Suppressor macrophage (primary cell): ENCODE results near the gene TCP11.

Source experiments
- DNase-seq, 4 experiments: peaks; one replicate each; pipeline ENCODE4 v3.0.0-alpha.2; 2020 to 2022
- total RNA-seq, 17 experiments: gene quantifications; one replicate each; lab custom pipeline; 2026; ENCODE audit warnings: mixed read lengths in 6 of 17, inconsistent platforms in 3 of 17; lab: John Stamatoyannopoulos, UW

Gene TCP11
- total RNA-seq = 0 to 1.7 (median 0.03) reads per million in 17 experiments

DNA sequence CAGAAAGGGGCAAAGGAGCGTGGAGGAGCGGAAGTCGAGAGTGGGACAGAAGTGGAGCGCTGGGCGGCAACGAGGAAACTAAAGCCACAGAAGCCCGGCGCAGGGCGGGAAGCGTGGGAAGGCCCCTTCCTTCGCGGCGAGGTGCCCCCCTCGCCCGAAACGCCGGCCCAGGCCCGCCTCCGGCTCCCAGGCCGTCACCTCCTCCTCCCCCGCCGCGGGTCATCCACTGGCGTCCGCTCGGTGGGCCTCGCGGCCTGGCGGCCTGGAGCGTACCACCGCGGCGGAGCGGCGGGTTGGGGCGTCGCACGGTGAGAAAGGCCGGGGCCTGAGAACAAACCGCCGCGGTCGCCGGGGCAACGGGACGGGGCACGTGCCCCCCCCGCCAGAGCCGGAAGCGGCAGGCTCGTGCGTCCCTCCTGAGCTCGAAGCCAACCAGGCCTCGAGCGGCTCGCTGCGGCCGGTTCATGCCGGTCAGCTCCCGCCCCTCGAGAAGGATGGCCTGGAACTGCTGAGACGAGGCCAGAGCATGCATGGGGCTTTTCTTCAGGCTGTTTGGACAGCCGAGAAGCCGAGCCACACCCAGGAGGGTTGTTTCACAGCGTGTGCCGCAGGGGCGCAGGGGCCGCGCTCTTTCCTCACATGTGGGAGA, at the start of gene TCP11:
Gene TCP11 (minus strand): TSS at position 333 of the 649 bp plus-strand sequence. CDS start 469 bp downstream, outside the sequence.
- peak; percentile 45 to 69 (median 58) for DNase-seq

DNA sequence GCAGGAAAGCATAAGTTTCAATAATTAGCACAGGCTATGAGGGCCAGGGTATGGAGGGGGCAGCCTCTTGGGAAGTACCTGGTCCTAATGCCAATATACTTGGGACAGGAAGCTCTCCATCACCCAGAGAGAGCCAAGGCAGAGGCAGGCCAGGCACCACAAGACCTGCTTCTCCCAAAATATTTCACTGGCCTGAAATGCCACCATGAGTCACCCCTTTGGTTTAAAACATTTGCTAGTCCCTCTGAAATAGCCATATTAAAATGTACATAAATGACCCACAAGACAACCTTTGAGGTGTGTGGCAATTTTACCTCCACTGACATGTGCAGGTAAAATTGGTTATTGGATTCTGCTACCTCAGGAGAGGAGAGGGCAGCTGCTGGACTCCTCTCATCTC, 49.2 kb upstream of the TCP11 start:
- no peak for DNase-seq

DNA sequence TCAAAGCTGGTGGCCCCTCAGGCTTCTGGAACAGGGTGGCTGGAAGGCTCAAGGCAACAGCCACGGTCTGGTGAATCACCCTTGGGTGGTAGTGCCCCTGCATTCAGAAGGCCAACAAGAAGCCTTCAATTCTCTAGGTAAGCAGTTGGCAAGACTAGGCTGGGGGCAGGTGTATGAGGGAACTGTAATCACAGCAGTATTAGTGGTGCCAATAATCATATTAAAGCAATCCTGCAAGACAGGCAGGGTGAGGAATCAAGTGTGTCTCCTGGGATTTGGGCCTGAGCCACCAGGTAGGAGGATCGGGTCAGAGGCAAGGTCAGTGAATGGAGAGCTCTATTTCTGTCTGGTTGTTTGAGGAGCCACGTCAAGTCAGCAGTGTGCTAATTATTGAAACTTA, 47.7 kb upstream of the TCP11 start:
- DNase-seq = no peak

DNA sequence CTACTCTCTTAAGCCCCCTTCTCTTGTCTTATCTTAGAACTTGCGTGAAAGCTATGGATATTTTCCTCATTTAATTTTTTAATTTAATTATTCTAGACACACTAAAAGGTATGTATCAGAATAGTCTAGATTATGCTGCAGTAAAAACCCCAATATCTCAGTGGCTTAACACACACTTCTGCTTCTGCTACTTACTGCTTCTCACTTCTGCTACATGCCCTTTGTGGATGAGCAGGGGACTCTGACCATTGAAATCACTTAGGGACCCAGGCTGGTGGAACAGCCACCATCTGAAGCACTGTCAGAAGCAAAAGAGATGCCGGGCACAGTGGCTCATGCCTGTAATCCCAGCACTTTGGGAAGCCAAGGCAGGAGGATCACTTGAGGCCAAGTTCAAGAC, 45.4 kb upstream of the TCP11 start:
- no peak for DNase-seq

DNA sequence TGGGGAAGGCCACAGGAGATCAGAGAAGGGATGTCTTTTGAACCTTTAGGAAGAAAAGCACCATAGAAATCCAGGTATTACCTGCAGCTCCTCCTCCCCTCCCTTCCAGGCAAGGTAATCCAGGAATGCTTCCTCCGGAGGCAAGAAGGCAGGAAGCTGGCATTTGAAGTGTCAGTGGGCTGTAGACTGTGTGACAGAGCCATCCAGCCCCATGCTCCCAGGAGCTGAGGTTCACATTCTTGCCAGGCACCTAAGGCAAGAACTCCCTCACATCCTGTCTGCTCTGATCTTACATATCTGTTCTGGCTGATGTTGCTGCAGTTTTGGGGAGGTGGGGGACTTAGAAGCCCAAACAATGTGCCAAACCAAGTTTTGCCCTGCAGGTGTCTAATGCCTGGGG, 44.8 kb upstream of the TCP11 start:
- no peak for DNase-seq

DNA sequence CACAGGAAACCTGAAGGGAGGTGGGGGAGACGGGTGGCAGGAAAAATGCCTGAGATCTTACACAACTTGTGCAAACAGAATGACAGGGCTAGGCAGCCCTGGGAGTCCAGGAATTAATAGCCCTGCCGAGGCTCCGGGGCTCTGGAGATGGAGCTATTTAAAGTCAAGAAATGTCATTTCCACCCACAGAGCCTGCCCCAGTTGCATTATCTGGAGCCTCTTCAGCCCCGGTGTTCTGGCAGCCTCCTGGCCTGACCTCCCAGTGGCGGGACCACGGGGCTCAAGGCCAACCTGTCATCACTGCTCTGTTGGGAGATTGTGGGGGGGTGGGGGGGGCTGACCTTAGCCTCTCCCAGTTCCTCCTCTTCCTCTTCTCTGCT, 44.2 kb upstream of the TCP11 start:
- DNase-seq = no peak

DNA sequence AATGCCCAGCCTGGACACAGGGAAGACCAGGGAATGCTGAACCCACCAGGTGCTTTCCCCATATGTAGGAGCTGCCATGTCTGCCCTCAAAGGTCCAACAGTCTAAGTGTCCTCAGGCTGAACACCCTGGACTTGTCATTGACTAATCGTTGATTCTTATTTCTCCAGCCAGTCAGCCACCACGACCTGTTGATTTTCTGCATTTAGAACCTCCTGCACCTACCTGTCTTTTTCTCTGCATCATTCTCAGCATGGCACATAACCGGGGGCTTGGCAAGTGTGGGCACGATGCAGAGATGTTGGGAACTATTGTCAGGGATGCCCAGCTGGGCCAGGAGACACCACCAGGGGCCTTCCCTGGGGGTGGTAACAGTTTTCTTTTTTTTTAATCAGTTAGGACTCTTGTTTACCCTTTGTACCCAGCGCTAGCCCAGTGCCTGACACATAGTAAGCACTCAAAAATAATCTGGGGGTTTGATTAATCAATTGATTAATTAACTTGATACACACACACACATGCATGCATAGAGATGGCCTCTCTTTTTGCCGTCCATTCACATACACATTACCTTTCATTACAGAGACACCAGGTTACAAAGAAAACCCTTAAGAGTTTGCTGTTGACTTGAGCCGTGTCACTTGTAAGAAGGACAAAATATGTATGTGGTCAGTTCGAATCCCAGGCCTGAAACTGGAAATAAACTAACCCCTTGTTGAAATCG, 43.6 kb upstream of the TCP11 start:
- DNase-seq = no peak

DNA sequence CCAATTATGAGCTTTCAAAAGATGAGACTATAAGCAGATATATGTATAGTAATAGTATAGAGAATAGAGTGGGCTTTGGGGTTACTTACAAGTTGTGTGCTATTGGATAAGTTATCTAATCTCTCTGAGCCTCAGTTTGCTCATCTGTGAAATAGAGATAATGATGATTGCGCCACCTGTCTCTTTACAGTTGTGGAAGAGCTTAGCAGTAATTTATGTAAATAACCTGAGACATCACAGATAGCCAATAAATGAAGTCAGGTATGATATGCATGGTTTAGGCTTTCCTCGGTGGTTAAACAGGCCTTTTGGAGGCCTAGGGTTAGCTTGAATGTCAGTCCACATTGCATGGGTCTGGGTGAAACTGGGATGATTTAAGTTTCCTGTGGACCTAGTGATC, 42.8 kb upstream of the TCP11 start:
- DNase-seq = no peak

DNA sequence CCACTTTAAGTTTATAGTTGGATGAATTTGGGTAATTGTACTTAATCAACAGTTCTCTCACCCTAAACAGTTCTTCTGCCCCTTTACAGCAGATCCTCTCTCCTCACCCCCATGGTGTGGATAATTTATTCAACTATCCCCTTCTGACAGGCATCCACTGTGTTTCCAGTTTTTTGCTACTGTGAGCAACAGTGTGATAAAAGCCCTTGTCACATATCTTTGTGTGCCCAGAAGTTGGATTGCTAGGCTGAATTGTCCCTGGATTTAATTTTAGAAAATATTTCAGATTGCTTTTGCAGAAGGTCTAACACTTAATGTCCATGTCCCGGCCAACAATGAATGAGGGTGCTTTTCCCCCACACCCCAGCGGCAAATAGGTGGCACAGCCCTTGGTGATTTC, 42.1 kb upstream of the TCP11 start:
- DNase-seq = no peak

DNA sequence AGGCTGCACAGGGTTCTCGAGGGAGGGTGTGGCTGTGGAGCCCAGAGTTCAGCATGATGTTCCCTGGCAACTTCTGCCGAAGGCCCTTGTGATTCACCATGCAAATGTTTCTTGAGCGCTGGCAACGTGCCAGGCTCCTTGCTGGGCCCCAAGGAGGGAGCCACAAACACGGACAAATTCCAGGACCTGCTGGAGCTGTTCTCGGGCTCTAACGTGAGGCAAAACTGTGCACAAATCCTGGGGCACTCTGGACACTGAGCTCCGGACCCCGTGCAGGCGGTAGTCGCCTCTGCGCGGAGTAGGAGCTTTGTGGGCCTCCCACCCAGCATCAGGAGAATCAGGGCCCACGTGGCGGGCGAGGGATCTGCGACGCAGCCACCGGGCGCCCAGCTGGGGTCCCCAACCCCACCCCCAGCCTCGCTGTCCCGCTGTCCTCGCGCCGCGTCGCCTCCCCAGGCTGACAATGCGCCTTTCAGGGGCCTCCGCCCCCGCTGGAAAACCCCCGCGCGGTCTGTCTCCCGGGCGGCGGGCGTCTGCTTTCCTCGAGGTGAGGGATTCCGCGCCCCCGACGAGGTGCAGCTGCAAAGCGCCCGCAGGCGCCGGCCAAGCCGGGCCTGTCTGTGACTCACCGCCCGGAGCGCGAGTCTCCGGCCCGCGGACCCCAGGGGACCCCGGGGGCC, 40.9 kb upstream of the TCP11 start:
- DNase-seq = no peak

DNA sequence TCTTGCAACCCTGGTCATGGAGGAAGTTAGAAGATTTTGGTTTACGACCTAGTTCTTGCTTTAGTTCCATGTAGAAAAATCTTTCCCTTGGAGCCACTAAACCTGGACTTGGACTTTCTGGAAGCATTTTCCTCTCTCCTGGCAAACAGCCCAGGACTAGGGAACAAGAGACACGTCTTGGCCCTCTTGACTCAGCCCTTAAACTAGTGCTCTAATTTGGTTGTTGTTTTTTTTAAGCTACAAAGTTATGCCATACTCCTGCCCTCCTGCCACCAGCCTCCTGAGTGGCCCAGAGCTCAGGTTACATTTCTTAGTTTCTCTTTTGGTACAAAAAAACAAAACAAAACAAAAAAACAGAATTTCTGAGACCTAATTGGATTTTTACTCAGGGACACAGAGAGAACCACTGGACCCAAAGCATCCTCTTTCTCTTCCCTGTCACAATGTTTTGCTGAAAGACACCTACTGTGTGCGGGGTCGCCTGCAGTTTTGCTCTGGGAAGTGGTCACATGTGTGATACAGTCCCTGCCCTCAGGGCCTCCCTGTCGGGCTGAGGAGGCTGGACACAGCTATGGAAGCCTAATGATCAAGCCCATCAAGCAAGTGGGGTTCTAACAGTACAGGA, 40.3 kb upstream of the TCP11 start:
- no peak for DNase-seq

DNA sequence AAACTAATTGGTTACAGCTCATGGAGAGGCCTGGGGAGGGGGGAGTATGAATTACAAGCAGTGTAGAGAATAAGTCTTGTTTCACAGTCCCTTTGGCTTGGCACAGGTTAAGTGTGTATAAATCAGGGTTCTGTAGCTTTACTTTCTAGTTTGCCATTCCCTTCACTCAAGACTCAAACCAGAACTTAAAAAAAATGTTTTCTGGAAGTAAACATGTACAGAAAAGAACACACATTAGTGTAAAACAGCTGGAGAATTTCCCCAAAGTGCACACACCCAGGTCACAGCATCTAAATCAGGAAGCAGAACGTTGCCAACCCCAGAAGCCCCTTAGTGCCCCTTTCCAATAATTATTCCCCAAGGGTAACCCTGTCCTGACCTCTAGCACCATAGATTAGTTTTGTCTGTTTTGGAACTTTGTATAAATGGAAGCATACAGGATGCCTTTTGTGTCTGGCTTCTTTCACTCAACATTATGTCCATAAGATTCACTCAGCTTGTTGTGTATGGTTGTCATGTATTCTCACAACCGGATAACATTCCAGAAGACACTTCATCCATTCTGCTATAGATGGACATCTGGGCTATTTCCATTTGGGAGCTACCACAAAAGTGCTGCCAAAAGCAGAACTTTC, 38.9 kb upstream of the TCP11 start:
- DNase-seq = no peak

DNA sequence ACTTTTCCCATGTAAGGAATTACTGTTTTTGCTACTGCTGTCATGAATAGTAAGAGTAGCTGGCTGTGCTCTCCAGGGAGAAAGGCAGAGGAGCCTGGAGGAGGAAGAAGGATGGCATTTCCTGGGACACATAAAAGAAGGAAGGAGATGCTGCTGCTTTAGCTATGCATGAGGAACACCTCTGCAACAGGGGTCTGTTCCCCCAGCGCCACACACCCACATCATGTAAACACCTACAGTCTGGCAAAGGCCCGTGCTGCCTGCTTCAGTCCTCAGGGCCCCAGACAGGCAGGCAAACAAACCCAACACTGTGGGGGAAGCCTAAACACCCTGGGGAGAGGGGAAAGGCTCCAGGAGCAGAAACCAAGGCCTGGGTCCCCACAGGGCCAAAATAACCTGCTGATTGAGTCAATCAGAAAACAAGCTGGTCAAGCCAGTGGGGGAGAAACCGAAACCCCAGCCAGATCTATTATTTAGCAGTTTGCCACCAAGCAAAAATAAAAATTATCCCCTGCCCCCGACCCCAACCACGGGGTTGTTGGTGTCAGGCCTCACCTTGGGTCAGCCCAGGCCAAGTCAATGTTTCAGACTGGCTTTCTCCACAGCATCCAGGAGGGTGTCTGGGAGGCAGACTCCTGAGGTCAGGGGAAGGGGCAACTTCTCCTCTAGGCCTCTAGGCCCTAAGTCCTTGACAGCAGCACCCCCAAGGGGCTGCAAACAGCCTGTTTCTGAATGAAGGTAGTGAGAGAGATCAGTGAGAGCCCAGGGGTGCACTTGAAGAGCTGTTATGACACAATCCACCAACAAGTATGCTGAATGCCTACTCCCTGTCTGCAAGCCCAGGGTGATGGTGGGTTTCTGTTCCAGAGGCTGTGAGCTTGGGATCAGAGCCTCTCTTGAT, 38.0 kb upstream of the TCP11 start:
- DNase-seq = no peak

DNA sequence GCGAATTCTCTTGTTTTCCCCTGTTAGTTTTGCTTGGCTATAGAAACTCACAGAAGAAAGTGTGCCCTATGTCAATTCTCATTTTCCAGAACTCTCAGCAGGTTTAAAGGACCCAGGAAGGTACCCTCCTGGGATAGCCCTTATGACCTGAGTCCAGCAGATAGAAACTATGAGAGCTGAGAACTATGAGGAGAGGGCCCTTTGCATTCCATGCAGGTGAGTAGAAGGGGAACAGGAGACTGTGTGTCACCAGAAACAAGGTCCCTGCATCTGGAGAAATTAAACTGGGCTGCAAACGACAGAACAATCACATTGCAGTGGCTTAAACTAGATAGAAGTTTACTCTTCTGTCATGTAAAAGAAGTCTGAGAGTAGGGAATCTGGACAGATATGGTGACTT, 36.9 kb upstream of the TCP11 start:
- DNase-seq = no peak

DNA sequence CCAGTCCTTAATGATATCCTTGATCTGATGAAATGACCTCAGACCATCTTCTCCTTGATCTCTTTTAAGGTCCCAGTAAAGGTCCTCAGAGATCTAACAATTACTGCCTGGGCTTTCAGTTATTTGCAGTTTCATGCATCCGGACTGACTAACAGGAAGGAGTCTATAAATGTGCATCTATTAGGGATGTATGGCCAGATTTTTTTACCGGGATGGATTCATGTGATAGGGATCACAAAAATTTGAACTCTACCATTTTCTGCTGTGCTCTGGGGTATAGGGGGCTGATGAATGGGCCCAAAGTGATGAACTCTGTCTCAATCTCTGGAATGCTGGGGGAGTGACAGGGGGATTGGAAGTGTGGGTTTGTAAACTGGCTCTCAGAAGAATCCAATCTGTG, 36.5 kb upstream of the TCP11 start:
- no peak for DNase-seq

DNA sequence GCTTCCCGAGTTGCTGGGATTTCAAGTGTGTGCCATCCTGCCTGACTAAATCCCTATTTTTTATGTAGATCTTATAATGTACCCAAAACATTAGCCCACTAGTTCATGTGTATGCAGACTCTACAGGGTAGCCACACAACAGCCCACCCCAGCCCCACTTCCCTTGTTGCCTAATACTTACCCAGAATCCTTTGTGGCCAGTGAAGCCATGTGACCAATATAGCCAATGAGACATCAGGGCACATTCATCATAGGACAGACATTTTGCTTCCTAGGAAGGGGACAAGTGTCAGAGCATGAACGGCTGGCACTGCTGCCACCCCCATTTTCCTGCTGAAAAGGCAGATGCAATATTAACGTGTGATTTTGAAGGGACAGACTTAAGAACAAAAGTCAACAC, 36.0 kb upstream of the TCP11 start:
- DNase-seq = no peak

DNA sequence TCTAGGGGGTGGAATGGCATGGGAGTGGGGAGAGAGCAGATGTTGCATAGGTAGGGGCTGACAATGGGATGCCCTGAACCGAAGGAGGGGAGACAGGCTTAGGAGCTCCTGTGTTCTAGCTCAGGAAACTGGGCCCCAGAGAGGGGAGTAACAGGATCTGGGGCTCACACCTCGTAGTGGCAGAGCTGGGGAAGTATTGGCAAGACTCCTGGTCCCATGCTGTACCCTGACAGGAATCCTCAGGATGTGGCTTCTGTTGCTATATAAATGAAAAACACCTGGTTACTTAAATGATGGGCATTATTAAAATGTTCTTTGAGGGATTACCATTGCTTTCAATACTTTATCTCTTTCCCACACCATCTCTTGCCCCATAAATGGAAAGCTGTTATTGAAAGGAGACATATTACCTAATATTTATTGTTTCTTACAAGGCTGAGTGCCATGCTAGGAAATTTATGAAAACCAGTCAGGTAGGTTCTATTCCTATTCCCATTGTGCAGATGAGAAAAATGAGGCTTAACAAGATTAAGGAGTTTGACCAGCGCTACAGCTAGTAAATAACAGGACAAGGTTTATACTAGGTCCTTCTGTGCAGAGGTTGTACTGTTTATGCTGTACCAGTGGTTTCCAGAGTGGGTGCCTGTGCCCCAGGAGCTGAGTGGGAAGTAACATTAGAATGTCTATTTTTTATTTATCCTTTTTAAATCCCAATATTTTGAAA, 35.3 kb upstream of the TCP11 start:
- DNase-seq = no peak

DNA sequence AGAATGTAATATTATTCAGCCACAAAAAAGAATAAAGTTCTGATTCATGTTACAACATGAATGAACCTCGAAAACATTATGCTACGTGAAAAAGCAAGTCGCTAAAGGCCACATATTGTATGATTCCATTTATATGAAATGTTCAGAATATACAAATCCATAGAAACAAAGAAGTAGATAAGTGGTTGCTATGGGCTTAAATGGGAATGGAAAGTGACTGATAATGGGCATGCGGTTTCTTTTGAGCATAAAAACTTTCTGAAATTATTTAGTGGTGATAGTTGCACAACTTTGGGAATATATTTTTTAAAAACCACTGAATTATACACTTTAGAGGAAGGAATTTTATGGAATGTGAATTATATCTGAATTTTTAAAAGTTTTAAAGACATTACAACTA, 33.4 kb upstream of the TCP11 start:
- DNase-seq = no peak

DNA sequence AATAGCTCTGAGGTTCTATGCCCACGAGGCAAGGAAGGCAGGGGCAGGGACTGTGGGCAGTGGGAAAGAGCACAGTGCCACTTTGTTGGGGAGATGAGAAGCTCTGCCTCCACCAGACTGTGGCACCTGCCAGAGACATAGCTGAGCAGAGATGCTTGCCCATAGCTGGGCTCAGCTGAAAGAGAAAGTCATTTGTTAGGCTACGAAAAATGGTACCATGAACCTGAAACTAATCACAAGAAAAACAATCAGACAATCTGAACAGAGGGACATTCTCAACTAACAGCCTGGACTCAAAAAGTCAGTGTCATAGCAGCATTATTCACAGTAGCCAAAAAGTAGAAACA, 32.9 kb upstream of the TCP11 start:
- DNase-seq = no peak

DNA sequence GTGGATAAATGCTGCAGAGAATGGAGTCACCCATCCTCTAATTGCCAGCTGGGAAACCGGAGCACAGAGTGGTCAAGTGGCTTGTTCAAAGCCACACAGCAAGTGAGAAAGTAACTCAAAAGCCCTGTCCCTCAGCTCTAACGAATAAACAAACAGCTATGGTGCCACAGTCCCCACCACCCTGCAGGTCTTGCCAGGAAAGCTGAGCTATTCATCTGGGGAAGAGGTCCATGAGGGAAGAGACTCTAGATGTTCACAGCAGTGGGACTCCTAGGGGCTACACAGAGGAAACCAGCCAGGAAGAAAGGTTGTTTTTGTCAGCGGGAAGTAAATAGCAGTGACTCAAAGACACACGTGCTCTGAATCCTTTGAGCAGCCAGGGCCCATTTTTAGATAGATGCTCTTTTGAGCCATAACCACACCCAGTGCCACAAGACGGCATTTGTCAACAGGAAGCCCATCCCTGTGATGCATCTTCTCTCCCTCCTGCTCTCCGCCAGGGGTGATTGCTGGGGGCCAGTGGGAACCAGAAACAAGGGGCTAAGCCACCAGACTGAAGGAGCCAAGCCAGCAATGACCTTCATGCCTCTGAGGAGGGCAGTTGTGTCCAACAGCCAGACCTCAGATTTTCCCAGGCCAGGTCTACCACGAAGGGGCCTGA, 32.4 kb upstream of the TCP11 start:
- no peak for DNase-seq

DNA sequence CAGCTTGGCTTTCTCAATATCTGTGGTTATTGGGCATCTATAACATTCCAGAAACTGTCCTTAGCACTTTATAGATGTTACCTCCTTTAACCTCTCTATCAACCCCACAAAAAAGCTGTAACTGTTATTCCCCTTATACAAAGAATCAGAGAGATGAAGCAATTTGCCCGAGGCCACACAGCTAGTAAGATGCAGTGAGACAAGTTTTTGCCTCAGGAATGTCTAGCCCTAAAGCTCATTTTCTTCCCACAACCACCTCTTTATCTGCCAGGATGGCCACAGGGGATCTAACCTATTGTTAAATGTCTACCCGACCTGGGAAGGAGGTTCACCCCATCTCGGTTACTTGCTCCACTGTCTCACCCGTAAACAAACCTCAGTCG, 31.9 kb upstream of the TCP11 start:
- no peak for DNase-seq
